Measurements from ENCODE around the gene BYSL.

DNA sequence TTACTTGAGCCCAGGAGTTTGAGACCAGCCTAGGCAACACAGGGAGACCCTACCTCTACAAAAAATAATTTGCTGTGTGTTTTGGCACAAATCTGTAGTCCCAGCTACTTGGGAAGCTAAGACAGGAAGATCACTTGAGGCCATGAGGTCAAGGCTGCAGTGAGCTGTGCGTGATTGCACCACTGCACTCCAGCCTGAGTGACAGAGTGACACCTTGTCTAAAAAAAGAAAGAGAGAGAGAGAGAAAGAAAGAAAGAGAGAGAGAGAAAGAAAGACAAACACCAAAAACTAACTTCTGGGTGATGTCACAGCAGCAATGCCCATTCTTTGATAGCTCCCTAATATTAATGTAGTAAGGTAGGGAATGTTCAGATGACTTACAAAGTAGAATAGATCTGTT is 46.6 kb upstream of the BYSL start:
- TF ChIP-seq TAF1 (IDR thresholded peaks at IDR 0.05; ENCODE audit: borderline replicate concordance, low read depth, low read length), result no peak
- TF ChIP-seq POLR2A (IDR thresholded peaks at IDR 0.05; ENCODE audit: low read depth, low read length), result no peak

Measured in GM12892 (cell line).